Left forelimb (tissue), 1 donor: Measurements from ENCODE around the gene PEPD.

ENCODE experiments used
- DNase-seq: peaks from one replicate; pipeline ENCODE4 v3.0.0-alpha.2; 2018; ENCODE audit warnings: low spot score

PEPD gene

GRCh38 chr19:33395561-33396550 is 125.7 kb downstream of the PEPD start:
- DNase-seq, result no peak

- DNase-seq, result no peak
Observed at GRCh38 chr19:33394723-33395560, 126.6 kb downstream of the PEPD start.

GRCh38 chr19:33394006-33394722 is 127.4 kb downstream of the PEPD start:
- DNase-seq, result no peak

GRCh38 chr19:33393286-33394005 is 128.1 kb downstream of the PEPD start:
- no peak for DNase-seq

- no peak for DNase-seq
Observed at GRCh38 chr19:33392341-33393285, 129.0 kb downstream of the PEPD start.

- no peak for DNase-seq
Observed at GRCh38 chr19:33391631-33392249, 129.9 kb downstream of the PEPD start.

- DNase-seq, result no peak
Observed at GRCh38 chr19:33390908-33391630, 130.5 kb downstream of the PEPD start.

GRCh38 chr19:33390101-33390907 is 131.3 kb downstream of the PEPD start:
- peak; percentile 76 for DNase-seq

- peak; percentile 66 for DNase-seq
Observed at GRCh38 chr19:33389421-33390100, 132.0 kb downstream of the PEPD start.

- peak; percentile 72 for DNase-seq
Observed at GRCh38 chr19:33388725-33389420, 132.7 kb downstream of the PEPD start.

- DNase-seq, result peak; percentile 63
Observed at GRCh38 chr19:33388231-33388724, 133.3 kb downstream of the PEPD start.

GRCh38 chr19:33387351-33388230 is 134.0 kb downstream of the PEPD start:
- no peak for DNase-seq

- no peak for DNase-seq
Observed at GRCh38 chr19:33386361-33386858, 135.2 kb downstream of the PEPD start.

- no peak for DNase-seq
Observed at GRCh38 chr19:33385956-33386355, 135.6 kb downstream of the PEPD start.

- no peak for DNase-seq
Observed at GRCh38 chr19:33384983-33385382, 136.6 kb downstream of the PEPD start.
